GM19238 (cell line): Measurements from ENCODE around the gene ADM.

Source experiments
- DNase-seq: peaks from one replicate; pipeline ENCODE4 v3.0.0; 2011; ENCODE audit warnings: low spot score; ENCODE audit not compliant: insufficient read length

ADM gene

DNA sequence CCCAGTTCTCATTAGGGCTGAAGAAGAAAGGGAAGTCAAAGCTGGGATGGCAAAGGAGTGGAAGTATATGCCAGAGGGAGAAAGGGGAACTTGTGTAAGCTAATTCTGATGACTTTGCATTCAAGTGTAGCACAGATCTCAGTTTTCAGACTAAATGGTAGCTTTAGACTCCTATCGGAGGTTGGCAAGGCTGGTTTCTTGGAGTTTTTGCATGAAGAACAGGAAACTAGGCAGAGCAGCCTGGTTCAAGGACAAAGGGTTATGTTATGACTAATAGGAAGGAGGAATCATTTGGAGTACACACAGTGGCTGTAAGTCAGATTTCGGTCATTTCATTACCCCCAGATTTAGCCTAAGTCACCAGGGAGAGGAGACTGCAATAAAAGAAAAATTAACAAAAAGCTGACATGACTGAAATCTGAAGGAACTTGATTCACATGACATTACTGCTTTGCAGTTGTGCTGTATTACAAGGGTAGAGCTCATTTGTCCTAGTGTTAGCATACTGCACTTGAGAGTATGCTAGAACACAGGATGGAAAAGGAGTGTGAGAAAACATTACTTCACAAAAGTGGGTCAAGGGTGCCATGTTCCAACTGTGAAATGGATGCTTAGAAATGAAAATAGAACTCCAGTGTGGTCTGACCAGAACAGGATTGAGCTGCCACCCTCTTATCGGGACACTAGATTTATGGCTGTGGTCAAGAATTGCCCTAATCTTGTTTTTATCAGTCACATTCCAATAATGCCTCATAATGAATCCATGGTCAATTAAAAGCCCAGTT lies 23.6 kb downstream of the ADM start:
- no peak for DNase-seq

DNA sequence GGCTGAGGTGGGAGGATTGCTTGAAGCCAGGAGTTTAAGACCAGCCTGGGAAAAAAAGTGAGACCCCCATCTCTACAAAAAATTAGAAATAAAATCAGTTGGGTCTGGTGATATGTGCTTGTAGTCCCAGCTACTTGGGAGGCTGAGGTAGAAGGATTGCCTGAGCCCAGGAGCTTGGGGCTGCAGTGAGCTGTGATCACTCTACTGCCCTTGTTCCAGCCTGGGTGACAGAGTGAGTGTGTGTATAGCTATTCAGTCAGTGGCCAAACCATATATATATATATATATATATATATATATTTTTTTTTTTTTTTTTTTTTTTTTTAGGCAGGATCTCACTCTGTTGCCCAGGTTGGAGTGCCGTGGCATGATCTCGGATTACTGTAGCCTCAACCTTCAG lies 24.5 kb downstream of the ADM start:
- DNase-seq = no peak

- no peak for DNase-seq
These were observed 25.1 kb downstream of the ADM start for GRCh38 chr11:10329935-10330334.

- no peak for DNase-seq
These were observed 26.8 kb downstream of the ADM start for GRCh38 chr11:10331548-10332289.

- no peak for DNase-seq
These were observed 28.6 kb downstream of the ADM start for GRCh38 chr11:10333490-10333889.

DNA sequence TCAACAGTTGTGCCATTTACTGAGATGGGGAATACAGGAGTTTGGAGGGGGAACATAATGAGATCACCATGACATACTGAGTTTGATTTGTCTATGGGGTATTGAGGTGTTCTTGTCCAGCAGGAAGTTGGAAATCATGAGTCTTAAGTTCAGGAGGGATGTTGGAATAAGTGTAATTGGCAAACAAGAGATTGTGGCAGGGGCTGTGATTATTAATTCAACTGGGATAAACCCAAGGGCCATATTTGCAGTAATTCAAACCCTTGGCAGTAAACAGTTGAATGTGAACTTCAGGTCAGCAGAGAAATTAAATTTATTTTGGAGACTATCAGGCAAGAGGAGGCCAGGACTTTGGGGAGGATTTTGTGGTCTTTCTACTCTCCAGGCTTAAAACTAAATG lies 33.4 kb downstream of the ADM start:
- no peak for DNase-seq

DNA sequence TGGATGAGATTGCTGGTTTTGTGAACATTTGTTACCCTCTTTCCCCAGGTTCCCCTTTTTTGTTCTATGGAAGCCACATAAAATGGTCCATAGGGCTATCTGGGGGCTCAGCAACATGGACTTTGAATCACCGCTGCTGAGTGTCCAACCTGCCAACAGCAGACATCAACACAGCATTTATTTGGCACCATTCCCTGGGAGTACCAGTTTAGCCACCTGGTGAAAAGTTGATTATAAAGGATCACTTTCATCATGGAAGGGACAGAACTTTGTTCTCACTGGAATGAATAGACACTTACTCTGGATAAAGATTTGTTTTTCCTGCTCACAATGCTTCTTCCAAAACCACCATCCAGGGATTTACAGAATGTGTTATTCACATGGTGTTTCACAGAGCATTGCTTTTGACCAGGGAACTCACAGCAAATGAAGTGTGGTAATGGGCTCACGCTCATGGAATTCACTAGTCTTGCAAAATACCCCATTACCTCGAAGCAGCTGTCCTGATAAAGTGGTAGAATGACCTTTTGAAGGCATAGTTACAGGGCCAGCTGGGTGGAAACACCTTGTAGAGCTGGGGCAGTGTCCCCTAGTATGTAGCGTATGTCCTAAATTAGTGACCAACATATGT lies 43.9 kb downstream of the ADM start:
- DNase-seq = no peak

- DNase-seq = no peak
These were observed 44.4 kb downstream of the ADM start for GRCh38 chr11:10349281-10349665.

DNA sequence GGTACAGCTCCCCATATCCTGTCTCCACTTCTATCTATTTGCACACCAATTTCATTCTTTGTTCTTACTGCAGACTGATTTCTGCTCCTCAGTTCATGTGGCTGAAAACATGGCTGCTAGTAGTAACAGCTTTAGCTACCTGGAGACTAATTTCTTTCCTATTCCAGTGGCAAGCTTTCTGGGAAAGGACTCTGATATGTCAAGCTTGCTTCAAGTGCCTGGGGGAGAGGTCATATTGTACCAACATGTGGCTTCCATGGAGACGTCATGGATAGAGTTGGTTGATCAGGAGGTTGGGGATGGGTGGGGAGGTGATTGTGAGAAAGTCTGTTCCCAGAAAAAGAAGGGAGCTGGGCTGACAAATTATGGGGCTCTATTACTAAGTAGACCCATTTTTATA lies 44.9 kb downstream of the ADM start:
- no peak for DNase-seq

- no peak for DNase-seq
These were observed 45.5 kb downstream of the ADM start for GRCh38 chr11:10350334-10350733.

GRCh38 chr11:10351435-10351764 lies 46.5 kb downstream of the ADM start:
- no peak for DNase-seq

- no peak for DNase-seq
These were observed 47.1 kb downstream of the ADM start for GRCh38 chr11:10351765-10352641.

DNA sequence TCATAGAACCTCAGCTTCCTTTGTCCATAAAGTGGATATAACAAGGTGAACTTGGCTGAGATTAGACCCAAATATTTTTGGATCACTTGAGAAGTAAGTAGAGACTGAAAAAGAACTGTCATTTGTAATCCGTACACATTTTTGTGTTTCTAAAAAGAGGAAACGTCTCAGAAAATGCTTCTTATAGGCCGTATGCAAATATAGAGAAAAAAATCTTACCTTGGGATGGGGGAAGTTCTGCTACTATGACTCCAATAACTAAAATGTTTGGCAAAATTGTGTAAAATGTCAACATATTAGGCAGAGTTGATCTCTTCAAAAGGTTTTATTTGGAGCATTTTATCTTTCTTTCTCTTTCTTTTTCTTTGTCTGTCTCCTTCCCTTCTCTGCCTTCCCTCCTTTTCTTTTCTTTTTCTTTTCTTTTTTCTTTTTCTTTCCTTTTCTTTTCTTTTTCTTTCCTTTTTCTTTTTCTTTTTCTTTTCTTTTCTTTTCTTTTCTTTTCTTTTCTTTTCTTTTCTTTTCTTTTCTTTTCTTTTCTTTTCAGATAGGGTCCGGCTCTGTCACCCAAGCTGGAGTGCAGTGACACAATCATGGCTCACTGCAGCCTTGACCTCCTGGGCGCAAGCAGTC lies 48.2 kb downstream of the ADM start:
- DNase-seq = no peak

- DNase-seq = no peak
These were observed 49.5 kb downstream of the ADM start for GRCh38 chr11:10354389-10354788.

DNA sequence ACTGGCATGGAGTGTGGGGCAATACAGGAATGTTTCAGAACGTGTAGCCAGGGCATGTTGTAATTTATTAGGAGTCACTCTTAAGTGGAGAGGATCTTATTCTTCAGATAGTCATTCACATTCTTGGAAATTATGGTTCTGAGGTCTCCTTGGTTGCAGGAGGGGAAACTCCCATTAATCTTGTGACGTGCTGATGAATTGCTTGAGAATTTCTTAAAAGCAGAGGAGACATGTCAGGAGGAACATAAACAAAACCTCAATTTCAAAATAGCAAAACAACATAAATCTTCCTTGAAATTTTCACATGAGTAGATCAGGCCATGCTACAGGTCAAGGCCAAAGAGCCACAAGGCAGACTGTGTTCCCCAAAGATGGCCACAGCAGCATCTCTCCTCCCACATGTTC lies 50.4 kb downstream of the ADM start:
- DNase-seq = no peak

GRCh38 chr11:10356161-10356560 lies 51.3 kb downstream of the ADM start:
- DNase-seq = no peak
